Activated naive CD4-positive, alpha-beta T cell treated with Interleukin-2 at 50 U/mL for 16 hours (primary cell): ENCODE results near the gene TBXA2R.
"Not testable (repeated sequence)": the region's sequence is repeated elsewhere in the genome, so short reads cannot be mapped to it uniquely, and the experiment has no call there.

Experiments
- DNase-seq: peaks from one replicate; pipeline ENCODE4 v3.0.0-alpha.2; 2020

The TBXA2R gene

GRCh38 chr19:3638208-3639193 lies 31.8 kb upstream of the TBXA2R start:
- DNase-seq: no peak

- DNase-seq: no peak
These were observed 30.9 kb upstream of the TBXA2R start for GRCh38 chr19:3637621-3638020.

- no peak for DNase-seq
These were observed 30.3 kb upstream of the TBXA2R start for GRCh38 chr19:3636962-3637361.

- no peak for DNase-seq
These were observed 29.8 kb upstream of the TBXA2R start for GRCh38 chr19:3636506-3636905.

GRCh38 chr19:3634496-3635045 lies 27.9 kb upstream of the TBXA2R start:
- no peak for DNase-seq

- DNase-seq: no peak
These were observed 26.9 kb upstream of the TBXA2R start for GRCh38 chr19:3633559-3633988.

GRCh38 chr19:3632739-3633558 lies 26.3 kb upstream of the TBXA2R start:
- no peak for DNase-seq

- no peak for DNase-seq
These were observed 25.4 kb upstream of the TBXA2R start for GRCh38 chr19:3632098-3632497.

- DNase-seq: no peak
These were observed 24.6 kb upstream of the TBXA2R start for GRCh38 chr19:3631053-3631861.

- DNase-seq: not testable (repeated sequence)
These were observed 22.1 kb upstream of the TBXA2R start for GRCh38 chr19:3628766-3629165.

GRCh38 chr19:3627351-3627723 lies 20.7 kb upstream of the TBXA2R start:
- DNase-seq: no peak

- DNase-seq: peak; percentile 99
These were observed 20.0 kb upstream of the TBXA2R start, which contains the start of gene CACTIN for GRCh38 chr19:3626473-3627350. CACTIN (minus strand) TSS chr19:3626790; CDS start chr19:3626762, 28 bp downstream.

GRCh38 chr19:3625996-3626472 lies 19.4 kb upstream of the TBXA2R start:
- DNase-seq: no peak

- no peak for DNase-seq
These were observed 17.0 kb upstream of the TBXA2R start for GRCh38 chr19:3623716-3624115.

GRCh38 chr19:3622224-3622623 lies 15.5 kb upstream of the TBXA2R start:
- DNase-seq: no peak

- DNase-seq: no peak
These were observed 15.0 kb upstream of the TBXA2R start for GRCh38 chr19:3621689-3622088.

GRCh38 chr19:3620817-3621547 lies 14.3 kb upstream of the TBXA2R start:
- DNase-seq: no peak

- DNase-seq: no peak
These were observed 13.6 kb upstream of the TBXA2R start for GRCh38 chr19:3620145-3620816.

GRCh38 chr19:3619631-3620012 lies 12.9 kb upstream of the TBXA2R start:
- DNase-seq: no peak
